GM18526 (cell line): ENCODE data around the gene RXRA.

Experiments
- POLR2A ChIP-seq: IDR thresholded peaks from 3 replicates; pipeline ENCODE4 v1.6.1; 2011; ENCODE audit not compliant: insufficient read length; ENCODE audit errors: extremely low read depth

The RXRA gene

DNA sequence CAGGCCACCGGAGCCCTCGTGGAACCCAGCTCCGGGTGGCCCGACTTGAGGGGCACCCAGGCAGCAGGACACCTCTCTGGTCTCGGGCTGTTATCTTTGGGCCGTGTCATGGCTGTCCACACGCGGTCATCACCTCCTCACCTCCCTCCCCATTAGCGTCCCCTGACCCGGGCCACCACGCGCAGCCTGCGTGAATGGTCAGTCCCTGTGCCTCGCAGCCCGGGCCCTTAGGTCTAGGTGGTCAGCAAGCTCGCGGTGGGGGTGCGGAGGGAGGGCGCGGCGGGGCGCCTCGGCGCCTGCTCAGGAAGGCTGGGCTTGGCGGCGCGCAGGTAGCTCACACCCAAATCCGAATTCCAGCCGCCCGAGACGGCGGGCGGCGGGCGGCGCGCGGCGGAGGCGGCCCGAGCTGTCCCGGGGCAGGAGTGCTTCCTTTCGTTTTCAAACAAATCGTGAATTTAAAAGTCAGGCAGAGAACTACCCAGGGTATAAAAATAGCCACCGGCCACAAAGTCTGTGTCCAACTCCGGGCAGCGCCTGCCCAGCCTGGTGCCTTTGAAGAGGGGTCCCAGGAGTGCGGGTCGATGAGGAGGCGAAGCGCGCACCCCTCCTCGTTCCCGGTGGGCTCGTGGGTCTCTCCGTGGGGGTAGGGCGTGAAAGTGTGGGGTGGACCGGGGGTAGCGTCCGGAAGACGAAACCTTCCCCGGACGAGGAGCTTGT lies 1.0 kb upstream of the RXRA start:
- TF ChIP-seq POLR2A: no peak

GRCh38 chr9:134326724-134327601 lies 708 bp downstream of the RXRA start:
- no peak for TF ChIP-seq POLR2A

GRCh38 chr9:134327671-134328231 lies 1.5 kb downstream of the RXRA start:
- no peak for TF ChIP-seq POLR2A

GRCh38 chr9:134328341-134328840 lies 2.1 kb downstream of the RXRA start:
- no peak for TF ChIP-seq POLR2A

DNA sequence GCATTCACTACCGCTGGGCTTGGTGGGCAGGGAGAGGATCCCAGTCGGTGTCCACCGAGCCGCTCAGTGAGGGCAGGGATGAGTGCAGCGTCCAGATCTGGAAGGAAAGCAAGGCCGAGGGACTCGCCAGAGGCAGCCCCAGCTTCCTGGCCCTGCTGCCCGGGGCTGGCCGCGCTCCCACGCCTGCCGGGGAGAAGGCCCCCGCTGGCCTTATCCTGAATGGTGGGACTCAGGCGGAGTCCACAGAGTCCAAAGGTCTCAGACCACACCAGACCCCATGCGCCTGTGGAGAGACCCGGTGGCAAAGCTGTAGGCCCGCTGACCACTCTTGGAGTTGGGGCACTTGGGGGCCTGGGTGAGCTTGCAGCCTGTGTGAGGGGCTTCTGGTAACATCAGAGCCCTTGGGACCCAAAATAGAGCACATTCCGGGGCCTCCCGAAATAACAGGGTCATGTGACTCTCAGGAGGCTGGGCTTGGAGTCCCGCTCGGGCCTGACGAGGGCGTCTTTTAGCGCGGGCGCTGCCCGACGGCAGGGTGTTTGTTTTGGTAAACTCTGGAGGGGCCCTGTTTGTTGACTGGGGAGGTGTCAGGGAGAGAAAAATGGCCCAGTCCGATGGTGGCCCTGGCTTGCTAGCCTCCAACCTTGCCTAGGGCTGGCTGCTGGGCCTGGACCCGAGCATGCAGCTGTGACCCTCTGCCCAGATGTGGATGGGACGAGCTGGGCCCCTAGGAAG lies 2.8 kb downstream of the RXRA start:
- no peak for TF ChIP-seq POLR2A

DNA sequence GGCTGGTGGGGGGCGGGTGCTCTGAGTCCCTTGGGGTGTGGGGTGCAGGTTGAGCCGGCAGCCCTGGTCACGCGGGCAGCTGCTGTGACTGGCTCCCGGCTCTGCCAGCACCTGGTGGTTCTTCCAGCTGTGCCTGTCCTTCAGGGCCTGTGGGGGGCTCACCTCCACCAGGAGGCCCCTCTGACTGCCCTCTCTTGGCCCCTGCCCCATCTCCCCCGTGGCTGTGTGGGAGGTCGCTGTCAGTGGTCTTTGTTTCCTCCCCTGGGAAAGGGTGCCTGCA lies 3.3 kb downstream of the RXRA start:
- TF ChIP-seq POLR2A: no peak

GRCh38 chr9:134329886-134330285 lies 3.6 kb downstream of the RXRA start:
- TF ChIP-seq POLR2A: no peak

DNA sequence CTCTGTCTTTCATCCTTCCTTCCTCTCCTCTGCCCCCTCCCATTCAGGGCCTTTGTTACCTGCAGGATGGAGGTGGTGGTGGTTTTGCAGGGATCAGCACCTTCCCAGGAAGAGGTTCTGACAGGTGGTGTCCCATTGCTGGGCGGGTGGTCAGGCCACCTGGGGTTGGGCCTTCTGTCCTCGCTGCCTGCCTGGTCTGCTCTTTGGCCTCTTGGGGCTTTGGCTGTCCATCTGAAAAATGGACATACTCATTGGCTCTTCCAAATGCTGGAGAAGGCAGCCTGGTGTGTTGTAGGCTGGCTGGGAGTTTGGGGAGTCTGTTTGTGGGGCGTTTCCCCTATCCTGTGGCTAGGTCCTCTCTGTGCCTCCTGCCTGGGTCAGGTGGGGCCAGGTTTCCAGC lies 4.3 kb downstream of the RXRA start:
- TF ChIP-seq POLR2A: no peak

- TF ChIP-seq POLR2A: no peak
Measured at GRCh38 chr9:134331186-134332025, 5.2 kb downstream of the RXRA start.

- TF ChIP-seq POLR2A: no peak
Measured at GRCh38 chr9:134332266-134332665, 6.0 kb downstream of the RXRA start.

GRCh38 chr9:134332841-134333233 lies 6.6 kb downstream of the RXRA start:
- TF ChIP-seq POLR2A: no peak

DNA sequence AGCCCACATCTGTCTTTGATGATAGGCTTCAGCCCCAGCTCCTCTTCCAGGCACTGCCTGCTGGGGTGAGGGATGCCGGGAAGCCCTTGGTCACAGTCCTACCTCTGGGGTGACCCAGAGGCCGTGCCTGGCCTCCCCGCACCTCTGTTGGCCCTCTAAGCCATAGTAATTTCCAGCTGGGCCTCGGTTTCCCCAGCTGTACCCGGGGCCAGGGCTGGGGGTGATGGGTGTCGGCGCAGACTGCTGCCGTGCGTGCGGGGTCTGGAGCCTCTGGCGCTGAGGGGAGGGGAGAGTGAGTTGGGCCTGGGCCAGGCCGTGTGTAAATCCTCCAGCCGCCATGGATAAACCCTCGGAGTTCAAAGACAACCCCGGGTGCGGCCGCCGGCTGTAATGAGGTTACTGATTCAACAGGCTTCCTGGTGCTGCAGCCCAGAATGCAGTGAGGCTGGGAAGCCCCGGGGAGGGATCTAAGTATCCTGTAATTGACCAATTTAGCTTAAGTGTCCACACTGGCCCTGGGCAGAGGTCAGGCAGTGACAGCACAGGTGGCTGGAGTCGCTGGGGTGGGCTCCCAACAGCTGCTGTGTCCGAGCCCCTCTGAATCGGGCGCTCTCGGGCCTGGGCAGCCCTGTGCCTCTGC lies 7.1 kb downstream of the RXRA start:
- TF ChIP-seq POLR2A: no peak

GRCh38 chr9:134333874-134334581 lies 7.8 kb downstream of the RXRA start:
- TF ChIP-seq POLR2A: no peak

GRCh38 chr9:134335061-134335460 lies 8.8 kb downstream of the RXRA start:
- no peak for TF ChIP-seq POLR2A
